Ovary (tissue), 9 donors: ENCODE results near the gene PAQR5. TPM values are rescaled to one million over a fixed set of nuclear protein-coding genes. Genes with fewer than 3 reads are reported as not detected.

Experiments
- DNase-seq, 5 donors: peaks; one replicate each; pipeline ENCODE4 v3.0.0-alpha.2; 2019 to 2020
- H3K27ac ChIP-seq, 2 donors: fragments of 200-600 bp; one replicate each; pipeline versions ENCODE4 v1.5.1 to v1.8.0; 2019 to 2022
- H3K27me3 ChIP-seq: fragments of 200-600 bp; one replicate; pipeline ENCODE4 v1.8.0; 2022
- H3K36me3 ChIP-seq: fragments of 200-600 bp; sonication (generic); one replicate; pipeline ENCODE4 v1.5.1; 2019
- H3K4me1 ChIP-seq: one replicate; pipeline ENCODE4 v1.8.1; 2013; ENCODE audit warnings: mild to moderate bottlenecking, moderate library complexity; ENCODE audit not compliant: insufficient read depth
- H3K4me3 ChIP-seq: fragments of 200-600 bp; sonication (generic); one replicate; pipeline ENCODE4 v1.5.1; 2017
- H3K9me3 ChIP-seq, 2 donors: fragments of 200-600 bp in 1 of 2; sonication (generic) in 1 of 2; one replicate each; pipeline versions ENCODE4 v1.5.1 to v1.8.1; 2013 to 2019; ENCODE audit warnings: mild to moderate bottlenecking in 1 of 2, moderate library complexity in 1 of 2
- EP300 ChIP-seq: sonication (generic); formaldehyde crosslinking; IDR thresholded peaks from one replicate; pipeline ENCODE4 v1.6.1; 2017; ENCODE audit warnings: antibody characterized with exemption
- POLR2A ChIP-seq: fragments of 450-650 bp; IDR thresholded peaks from one replicate; pipeline ENCODE4 v1.6.1; 2017; ENCODE audit warnings: antibody characterized with exemption, mild to moderate bottlenecking, moderate library complexity
- WGBS, 3 donors: extraction: QIAGEN DNeasy Blood & Tissue Kit in 1 of 3; methylation state at CpG; one replicate each; pipeline versions ENCODE4 v1.1.5 to v1.1.7; 2013 to 2017; 5-methylcytosine and 5-hydroxymethylcytosine counted together
- intact Hi-C, 4 donors: fragments of 100-400 bp; cut with DNase I; formaldehyde crosslinking; loops; one replicate each; pipeline versions ENCODE4 v1.11.0 to v1.15.1; 2022 to 2023
- polyA plus RNA-seq, 2 donors: library from polyadenylated mRNA; stranded (reverse); fragments of 200-250 nt in 1 of 2; fragments of 350-450 nt in 1 of 2; fragmentation: Illumina TruSeq in 1 of 2; extraction: RNeasy Lipid Tissue Mini Kit (QIAGEN cat#74804) in 1 of 2; gene quantifications; one replicate each; pipeline ENCODE4 v1.2.3, GENCODE V29; 2013 to 2014
- total RNA-seq, 7 donors: library from RNA; depleted of rRNA in 2 of 7; stranded (reverse); fragments of >200 nt in 2 of 7; fragmentation: NEBNext Ultra II Directional in 3 of 7; extraction: Animal tissue kit (Norgen Biotek cat#: 25700) in 3 of 7; gene quantifications; one replicate each; pipeline versions ENCODE4 v1.1.0 to v1.2.4, GENCODE V29; 2016 to 2023
- TF ChIP-seq, protein P1 (sequence below), 3 donors: fragments of 450-650 bp in 2 of 3; fragments of 200-600 bp in 1 of 3; IDR thresholded peaks; one replicate each; pipeline versions ENCODE4 v1.5.1 to v1.8.0; 2016 to 2022; ENCODE audit warnings: antibody characterized with exemption in 3 of 3, mild to moderate bottlenecking in 1 of 3
- donor health status: DM: no; HTN: no; CAD: no; lungs with moderate emphysema.
- donor health status: DM: no; HTN: no; CAD: no.
- donor health status: Bipolar disorder and iron deficiency.
- donor health status: DM: yes; HTN: yes; CAD: no.
- donor health status: DM: no; HTN: no; CAD: no.
- donor health status: DM: yes; HTN: yes; CAD: no.

The PAQR5 gene
- total and polyA plus RNA-seq, 9 donors = 0.12 to 2.4 (median 0.66) TPM

- WGBS, 3 donors = 90 to 94% (median 92%) methylated on average over 3 of the region's 3 CpGs
- no peaks in the 10 kb centered on the region for H3K36me3 ChIP-seq
Measured at GRCh38 chr15:69407719-69408400, 109.1 kb downstream of the PAQR5 start.

GRCh38 chr15:69408841-69409240 is 110.1 kb downstream of the PAQR5 start:
- intact Hi-C loops = no loop called here
- Histone ChIP-seq H3K27me3 (no peaks in the 10 kb centered on the region), H3K36me3 (no peaks in the 10 kb centered on the region), H3K27ac (no peak overlapping the region), H3K4me3 (no peak overlapping the region), H3K4me1 (peaks cover 1% of the 10 kb centered on the region), H3K9me3 (no peaks in the 10 kb centered on the region)
- WGBS, 3 donors = 70 to 77% (median 71%) methylated on average over 3 of the region's 3 CpGs
- no peak for DNase-seq
- TF ChIP-seq, protein P1, sequence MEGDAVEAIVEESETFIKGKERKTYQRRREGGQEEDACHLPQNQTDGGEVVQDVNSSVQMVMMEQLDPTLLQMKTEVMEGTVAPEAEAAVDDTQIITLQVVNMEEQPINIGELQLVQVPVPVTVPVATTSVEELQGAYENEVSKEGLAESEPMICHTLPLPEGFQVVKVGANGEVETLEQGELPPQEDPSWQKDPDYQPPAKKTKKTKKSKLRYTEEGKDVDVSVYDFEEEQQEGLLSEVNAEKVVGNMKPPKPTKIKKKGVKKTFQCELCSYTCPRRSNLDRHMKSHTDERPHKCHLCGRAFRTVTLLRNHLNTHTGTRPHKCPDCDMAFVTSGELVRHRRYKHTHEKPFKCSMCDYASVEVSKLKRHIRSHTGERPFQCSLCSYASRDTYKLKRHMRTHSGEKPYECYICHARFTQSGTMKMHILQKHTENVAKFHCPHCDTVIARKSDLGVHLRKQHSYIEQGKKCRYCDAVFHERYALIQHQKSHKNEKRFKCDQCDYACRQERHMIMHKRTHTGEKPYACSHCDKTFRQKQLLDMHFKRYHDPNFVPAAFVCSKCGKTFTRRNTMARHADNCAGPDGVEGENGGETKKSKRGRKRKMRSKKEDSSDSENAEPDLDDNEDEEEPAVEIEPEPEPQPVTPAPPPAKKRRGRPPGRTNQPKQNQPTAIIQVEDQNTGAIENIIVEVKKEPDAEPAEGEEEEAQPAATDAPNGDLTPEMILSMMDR (IDR thresholded peaks at IDR 0.05) = no peak
- TF ChIP-seq EP300 (no peak), POLR2A (no peak)

More at GRCh38 chr15:69407719-69408400, 109.1 kb downstream of the PAQR5 start:
- DNase-seq = no peak
- Histone ChIP-seq H3K4me1 (no peaks in the 10 kb centered on the region), H3K27me3 (no peaks in the 10 kb centered on the region), H3K27ac (no peak overlapping the region), H3K9me3 (no peaks in the 10 kb centered on the region), H3K4me3 (no peak overlapping the region)
- no peak for TF ChIP-seq POLR2A
- TF ChIP-seq, protein P1 (IDR thresholded peaks at IDR 0.05) = no peak
- TF ChIP-seq EP300 = no peak
- intact Hi-C loops = no loop called here

DNA sequence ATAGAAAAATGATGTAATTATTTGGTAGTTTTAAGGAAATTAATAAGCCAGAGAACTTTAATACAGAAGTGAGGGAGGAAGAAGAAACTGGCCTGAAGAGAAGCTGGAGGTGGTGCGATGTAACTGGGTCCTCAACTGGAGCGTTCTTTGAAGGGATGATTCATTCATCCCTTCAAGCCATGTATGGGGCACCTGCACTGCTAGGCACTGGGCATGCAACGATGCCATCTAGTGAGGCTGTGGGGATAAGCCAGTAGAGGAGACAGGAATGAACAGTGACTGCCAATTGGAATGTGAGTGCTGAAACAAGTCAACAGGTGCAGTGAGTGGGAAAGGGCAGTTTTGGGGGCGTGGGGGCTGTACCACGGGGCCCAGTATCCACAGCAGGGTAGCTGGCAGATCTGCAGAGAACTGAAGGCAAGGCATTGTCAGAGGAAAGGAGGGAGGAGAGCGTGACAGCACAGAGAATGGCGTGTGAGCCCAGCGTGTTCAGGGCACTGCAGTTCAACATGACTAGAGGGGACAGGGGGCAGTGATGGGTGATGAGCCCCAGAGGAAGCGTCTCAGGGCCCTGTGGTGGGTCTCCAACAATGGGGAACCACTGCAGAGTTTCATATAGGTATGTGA is 111.6 kb downstream of the PAQR5 start:
- intact Hi-C loops = no loop called here
- DNase-seq = no peak
- Histone ChIP-seq H3K27me3 (no peaks in the 10 kb centered on the region), H3K4me3 (no peak overlapping the region), H3K27ac (no peak overlapping the region), H3K4me1 (peaks cover 2% of the 10 kb centered on the region), H3K36me3 (no peaks in the 10 kb centered on the region), H3K9me3 (no peaks in the 10 kb centered on the region)
- 76 to 79% (median 78%) methylated on average over 9 of the region's 9 CpGs for WGBS, 3 donors
- TF ChIP-seq POLR2A (no peak), EP300 (no peak)
- TF ChIP-seq, protein P1 (IDR thresholded peaks at IDR 0.05) = no peak

GRCh38 chr15:69412274-69412673 is 113.6 kb downstream of the PAQR5 start:
- H3K27me3 ChIP-seq = no peaks in the 10 kb centered on the region
- no peak overlapping the region for H3K27ac ChIP-seq
- H3K4me3 ChIP-seq = no peak overlapping the region
- no peak for DNase-seq
- H3K9me3 ChIP-seq = no peaks in the 10 kb centered on the region
- intact Hi-C loops = no loop called here
- H3K4me1 ChIP-seq = peaks cover 2% of the 10 kb centered on the region
- TF ChIP-seq, protein P1 (IDR thresholded peaks at IDR 0.05) = no peak
- no peak for TF ChIP-seq EP300
- no peak for TF ChIP-seq POLR2A
- H3K36me3 ChIP-seq = no peaks in the 10 kb centered on the region
